MV-4-11 (cell line): ENCODE data around the gene PHACTR2.
A peak's percentile ranks its signal among the peaks of the same experiment; 100 is the strongest.
"Not testable (repeated sequence)": the region's sequence is repeated elsewhere in the genome, so short reads cannot be mapped to it uniquely, and the experiment has no call there.

Source experiments
- DNase-seq: peaks from one replicate; lab custom pipeline; 2025; lab: John Stamatoyannopoulos, UW

The PHACTR2 gene

GRCh38 chr6:143859891-143860660, 182.3 kb downstream of the PHACTR2 start:
- no peak for DNase-seq

- DNase-seq = no peak
Measured at GRCh38 chr6:143863771-143864170, 186.0 kb downstream of the PHACTR2 start.

- no peak for DNase-seq
Measured at GRCh38 chr6:143864234-143864633, 186.5 kb downstream of the PHACTR2 start, which contains the start of gene ZC2HC1B. Gene ZC2HC1B (plus strand): TSS chr6:143864474. CDS start chr6:143864540, 66 bp downstream.

- no peak for DNase-seq
Measured at GRCh38 chr6:143867236-143867635, 189.5 kb downstream of the PHACTR2 start.

- not testable (repeated sequence) for DNase-seq
Measured at GRCh38 chr6:143868808-143869207, 191.0 kb downstream of the PHACTR2 start.

- DNase-seq = not testable (repeated sequence)
Measured at GRCh38 chr6:143871202-143871730, 193.5 kb downstream of the PHACTR2 start.

GRCh38 chr6:143872201-143872600, 194.4 kb downstream of the PHACTR2 start:
- DNase-seq = peak; percentile 63

- not testable (repeated sequence) for DNase-seq
Measured at GRCh38 chr6:143873600-143873999, 195.8 kb downstream of the PHACTR2 start.

- DNase-seq = not testable (repeated sequence)
Measured at GRCh38 chr6:143874503-143874902, 196.7 kb downstream of the PHACTR2 start.

- DNase-seq = no peak
Measured at GRCh38 chr6:143877584-143878271, 200.0 kb downstream of the PHACTR2 start.

- DNase-seq = no peak
Measured at GRCh38 chr6:143878272-143878760, 200.6 kb downstream of the PHACTR2 start.

- DNase-seq = no peak
Measured at GRCh38 chr6:143880412-143880811, 202.6 kb downstream of the PHACTR2 start.
